SU-DHL-6 (cell line): ENCODE results near the gene RPH3AL.

Experiments used
- H2AFZ ChIP-seq: fragments of 200-600 bp; sonication (generic); 2 replicates; pipeline ENCODE4 v1.6.1; 2014; ENCODE audit warnings: low read depth, mild to moderate bottlenecking, moderate library complexity, mixed read lengths, antibody characterized with exemption, low read length; ENCODE audit not compliant: severe bottlenecking
- H3F3A ChIP-seq: fragments of 200-600 bp; shearing (Covaris generic); 2 replicates; pipeline ENCODE4 v1.6.0; 2016; ENCODE audit warnings: antibody characterized with exemption, mild to moderate bottlenecking; ENCODE audit not compliant: insufficient read depth
- H3K27ac ChIP-seq: fragments of 200-600 bp; sonication (generic); 2 replicates; pipeline ENCODE4 v1.5.1; 2016; ENCODE audit warnings: low read depth, mild to moderate bottlenecking, low read length, moderate library complexity, mixed read lengths
- H3K27me3 ChIP-seq: fragments of 200-600 bp; sonication (generic), shearing (Covaris generic); 2 replicates; pipeline ENCODE4 v1.6.0; 2014; ENCODE audit warnings: mild to moderate bottlenecking, low read length
- H3K36me3 ChIP-seq: fragments of 200-600 bp; sonication (generic); 2 replicates; pipeline ENCODE4 v1.6.1; 2014; ENCODE audit warnings: mild to moderate bottlenecking, low read length, mixed read lengths
- H3K4me2 ChIP-seq: fragments of 300-600, 200-600 bp; shearing (Covaris generic), sonication (generic); 2 replicates; pipeline ENCODE4 v1.6.0; 2014; ENCODE audit warnings: low read length, low read depth, mild to moderate bottlenecking; ENCODE audit not compliant: poor library complexity, severe bottlenecking
- H3K4me3 ChIP-seq: fragments of 200-600 bp; sonication (generic); 2 replicates; pipeline ENCODE4 v1.5.1; 2014; ENCODE audit warnings: antibody characterized with exemption, low read length, mild to moderate bottlenecking, mixed read lengths; ENCODE audit not compliant: insufficient read depth, poor library complexity, severe bottlenecking
- H3K79me2 ChIP-seq: fragments of 200-600 bp; sonication (generic); 2 replicates; pipeline ENCODE4 v1.6.1; 2014; ENCODE audit warnings: mild to moderate bottlenecking, low read length, moderate library complexity; ENCODE audit not compliant: insufficient read depth
- H3K9ac ChIP-seq: fragments of 200-600 bp; sonication (generic); 2 replicates; pipeline ENCODE4 v1.7.0; 2014; ENCODE audit warnings: mild to moderate bottlenecking, low read length
- H3K9me2 ChIP-seq: fragments of 200-600 bp; sonication (generic); replicated peaks from 2 replicates; pipeline ENCODE4 v1.6.1; 2014; ENCODE audit warnings: low read length; ENCODE audit not compliant: insufficient read depth
- H3K9me3 ChIP-seq: fragments of 200-600 bp; sonication (generic); 2 replicates; pipeline ENCODE4 v1.6.1; 2014; ENCODE audit warnings: low read length, mixed read lengths; ENCODE audit not compliant: insufficient read depth
- H4K20me1 ChIP-seq: fragments of 200-600 bp; sonication (generic); 2 replicates; pipeline ENCODE4 v1.6.1; 2014; ENCODE audit warnings: low read depth, mild to moderate bottlenecking, antibody characterized with exemption, low read length, moderate library complexity, mixed read lengths
- EZH2phosphoT487 ChIP-seq: fragments of 200-600 bp; sonication (generic), shearing (Covaris generic); conservative IDR thresholded peaks from 2 replicates; pipeline ENCODE4 v1.6.1; 2018; ENCODE audit warnings: mild to moderate bottlenecking, antibody characterized with exemption, low read length, moderate library complexity, mixed read lengths
- TF ChIP-seq, protein P1 (sequence below): fragments of 200-600 bp; sonication (generic); IDR thresholded peaks from one replicate; pipeline ENCODE4 v1.5.1; 2017; ENCODE audit warnings: antibody characterized with exemption, mild to moderate bottlenecking, low read length, moderate library complexity; ENCODE audit not compliant: insufficient read depth, poor library complexity, severe bottlenecking

RPH3AL gene

DNA sequence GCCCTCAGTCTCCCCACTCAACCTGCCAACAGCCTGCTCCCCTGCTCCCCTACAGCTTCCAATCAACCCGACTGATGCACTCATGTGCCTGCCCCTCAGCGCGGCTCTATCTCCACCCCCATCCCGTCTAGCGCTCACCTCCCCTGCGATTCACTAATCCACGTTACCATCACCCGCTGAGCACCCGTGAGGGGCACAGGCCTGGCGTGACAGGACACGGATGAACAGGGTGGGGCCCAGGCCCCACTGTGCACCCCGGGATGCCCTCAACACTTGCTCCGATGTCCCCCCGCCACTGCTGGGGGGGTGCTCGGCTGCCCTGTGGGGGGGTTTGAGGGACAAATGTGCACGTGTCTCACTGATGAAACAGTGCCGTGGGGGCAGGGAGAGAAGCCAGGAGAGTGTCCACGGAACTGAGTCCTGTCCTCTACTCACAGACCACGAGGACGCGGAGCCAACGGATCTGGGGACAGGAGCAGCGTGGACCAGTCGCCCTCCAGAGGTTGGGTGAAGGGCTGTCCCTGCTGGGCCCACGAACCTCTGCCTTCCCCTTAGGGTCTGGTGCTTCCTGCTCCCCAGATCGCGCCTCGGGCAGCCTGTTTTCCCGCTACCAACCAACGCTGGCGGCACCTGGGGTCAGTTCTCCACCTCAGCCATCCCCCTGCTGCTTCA is 66.7 kb downstream of the RPH3AL start:
- H3K9me2 ChIP-seq: no peaks in the 10 kb centered on the region
- TF ChIP-seq, protein P1, sequence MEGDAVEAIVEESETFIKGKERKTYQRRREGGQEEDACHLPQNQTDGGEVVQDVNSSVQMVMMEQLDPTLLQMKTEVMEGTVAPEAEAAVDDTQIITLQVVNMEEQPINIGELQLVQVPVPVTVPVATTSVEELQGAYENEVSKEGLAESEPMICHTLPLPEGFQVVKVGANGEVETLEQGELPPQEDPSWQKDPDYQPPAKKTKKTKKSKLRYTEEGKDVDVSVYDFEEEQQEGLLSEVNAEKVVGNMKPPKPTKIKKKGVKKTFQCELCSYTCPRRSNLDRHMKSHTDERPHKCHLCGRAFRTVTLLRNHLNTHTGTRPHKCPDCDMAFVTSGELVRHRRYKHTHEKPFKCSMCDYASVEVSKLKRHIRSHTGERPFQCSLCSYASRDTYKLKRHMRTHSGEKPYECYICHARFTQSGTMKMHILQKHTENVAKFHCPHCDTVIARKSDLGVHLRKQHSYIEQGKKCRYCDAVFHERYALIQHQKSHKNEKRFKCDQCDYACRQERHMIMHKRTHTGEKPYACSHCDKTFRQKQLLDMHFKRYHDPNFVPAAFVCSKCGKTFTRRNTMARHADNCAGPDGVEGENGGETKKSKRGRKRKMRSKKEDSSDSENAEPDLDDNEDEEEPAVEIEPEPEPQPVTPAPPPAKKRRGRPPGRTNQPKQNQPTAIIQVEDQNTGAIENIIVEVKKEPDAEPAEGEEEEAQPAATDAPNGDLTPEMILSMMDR: no peak
- TF ChIP-seq EZH2phosphoT487: no peak
- no peak overlapping the region for H3K4me2 ChIP-seq
- no peaks in the 10 kb centered on the region for H3K79me2 ChIP-seq
- no peaks in the 10 kb centered on the region for H3F3A ChIP-seq
- no peak overlapping the region for H3K9ac ChIP-seq
- no peak overlapping the region for H3K4me3 ChIP-seq
- H3K36me3 ChIP-seq: no peaks in the 10 kb centered on the region
- no peaks in the 10 kb centered on the region for H4K20me1 ChIP-seq
- no peak overlapping the region for H2AFZ ChIP-seq
- no peaks in the 10 kb centered on the region for H3K27me3 ChIP-seq
- H3K9me3 ChIP-seq: no peaks in the 10 kb centered on the region
- no peak overlapping the region for H3K27ac ChIP-seq

DNA sequence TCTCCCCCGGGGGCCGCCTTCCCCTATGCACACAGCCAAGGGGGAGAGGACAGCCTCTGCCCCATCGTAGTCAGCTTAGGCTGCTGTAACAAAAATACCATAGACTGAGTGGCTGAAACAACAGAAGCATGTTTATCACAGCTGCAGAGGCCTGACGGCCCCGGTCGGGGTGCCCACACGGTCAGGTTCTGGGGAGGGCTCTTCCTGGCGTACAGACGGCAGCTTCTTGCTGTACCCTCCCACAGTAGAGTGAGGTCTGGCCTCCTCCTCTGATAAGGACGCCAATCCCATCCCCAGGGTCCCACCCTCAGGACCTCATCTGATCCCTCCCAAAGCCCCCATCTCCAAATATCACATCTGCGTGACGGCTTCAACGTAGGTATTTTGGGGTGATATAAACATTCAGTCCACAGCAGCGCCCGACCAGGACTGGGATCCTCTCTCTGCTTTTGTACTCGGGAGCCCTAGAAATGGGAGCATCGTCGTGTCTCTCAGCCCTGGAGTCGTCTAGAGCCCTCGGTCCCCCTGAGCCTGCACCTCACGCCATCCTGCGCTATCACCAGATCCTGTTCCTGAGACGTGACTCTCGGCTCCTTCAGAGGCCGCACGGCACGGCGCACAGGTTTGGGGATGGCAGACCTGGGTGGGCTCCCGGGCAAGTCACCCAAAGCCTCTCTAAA is 67.8 kb downstream of the RPH3AL start:
- no peaks in the 10 kb centered on the region for H3K9me2 ChIP-seq
- H3F3A ChIP-seq: no peaks in the 10 kb centered on the region
- H3K4me3 ChIP-seq: no peak overlapping the region
- H3K27me3 ChIP-seq: no peaks in the 10 kb centered on the region
- TF ChIP-seq EZH2phosphoT487: no peak
- TF ChIP-seq, protein P1: no peak
- H4K20me1 ChIP-seq: no peaks in the 10 kb centered on the region
- no peak overlapping the region for H3K27ac ChIP-seq
- no peaks in the 10 kb centered on the region for H3K9me3 ChIP-seq
- H3K79me2 ChIP-seq: no peaks in the 10 kb centered on the region
- H3K36me3 ChIP-seq: no peaks in the 10 kb centered on the region
- no peak overlapping the region for H3K4me2 ChIP-seq
- H3K9ac ChIP-seq: no peak overlapping the region
- H2AFZ ChIP-seq: no peak overlapping the region

DNA sequence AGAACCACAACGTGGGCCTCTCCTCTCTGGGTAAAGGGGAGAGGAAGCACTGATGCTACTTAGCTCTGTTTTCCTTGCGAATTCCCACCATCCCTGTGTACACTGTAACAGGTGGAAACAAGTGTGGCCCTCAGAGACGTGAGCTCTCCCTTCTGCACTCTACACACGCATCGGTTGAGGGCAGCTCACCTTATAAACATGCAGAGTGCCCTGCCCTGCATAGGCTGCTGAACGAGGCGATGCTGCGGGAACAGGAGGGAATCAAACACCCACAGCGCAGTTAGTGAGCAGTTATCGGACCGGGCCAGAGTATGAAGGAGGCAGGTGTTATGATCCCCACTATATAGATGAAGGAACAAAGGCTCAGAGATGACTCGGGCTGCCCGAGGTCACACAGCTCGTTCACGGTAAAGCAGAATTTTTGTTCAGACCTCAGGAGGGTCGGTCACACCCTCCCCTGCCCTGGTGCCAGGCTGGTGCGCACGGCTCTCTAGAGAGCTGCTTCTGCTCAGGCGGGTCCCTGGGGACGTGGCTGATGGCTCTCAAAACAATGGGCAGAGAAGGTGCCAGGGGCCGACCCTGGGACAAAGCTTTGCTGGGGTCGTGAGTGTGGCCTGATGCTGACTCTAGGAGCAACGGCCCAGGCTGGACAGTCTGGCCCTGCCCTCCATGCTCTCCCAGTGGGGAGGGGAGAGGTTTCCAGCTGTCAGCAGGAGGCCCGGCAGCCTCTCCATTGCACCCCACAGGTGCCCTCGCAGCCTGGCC is 68.5 kb downstream of the RPH3AL start:
- no peak overlapping the region for H3K9ac ChIP-seq
- H3F3A ChIP-seq: no peaks in the 10 kb centered on the region
- no peak overlapping the region for H3K4me2 ChIP-seq
- H2AFZ ChIP-seq: no peak overlapping the region
- no peak overlapping the region for H3K4me3 ChIP-seq
- no peaks in the 10 kb centered on the region for H3K27me3 ChIP-seq
- no peaks in the 10 kb centered on the region for H3K9me2 ChIP-seq
- no peaks in the 10 kb centered on the region for H3K9me3 ChIP-seq
- no peaks in the 10 kb centered on the region for H4K20me1 ChIP-seq
- TF ChIP-seq, protein P1: no peak
- no peak for TF ChIP-seq EZH2phosphoT487
- H3K36me3 ChIP-seq: no peaks in the 10 kb centered on the region
- no peaks in the 10 kb centered on the region for H3K79me2 ChIP-seq
- no peak overlapping the region for H3K27ac ChIP-seq
